ENCODE data around the gene DCT. TPM values are rescaled to one million over a fixed set of nuclear protein-coding genes. Genes with fewer than 3 reads are reported as not detected.

DCT gene
- total and polyA plus RNA-seq, 2 donors (not counting 1 experiment from before 2014, with no cell fraction given) = 0.17 TPM; not detected in 1

GRCh38 chr13:94462670-94463069 is 16.8 kb downstream of the DCT start:
- Histone ChIP-seq H3K27ac (ENCODE audit: insufficient read depth, low read length) (no peak overlapping the region), H3K36me3 (ENCODE audit: control insufficient read depth, insufficient read depth, low read length) (no peaks in the 10 kb centered on the region), H3K9me3 (ENCODE audit: control insufficient read depth, insufficient read depth, low read depth, low read length) (no peaks in the 10 kb centered on the region), H3K4me3 (replicated peaks in 1 of 4; ENCODE audit: control extremely low read depth in 1 of 4, insufficient read depth in 1 of 4, low read depth in 3 of 4, low read length in 4 of 4) (no peak overlapping the region), H3K4me2 (ENCODE audit: extremely low read depth, insufficient read depth, low read length) (no peak overlapping the region), H3K4me1 (ENCODE audit: control insufficient read depth, extremely low read depth, insufficient read depth, low read length) (no peaks in the 10 kb centered on the region), H3K9ac (ENCODE audit: insufficient read depth, low read length) (no peak overlapping the region), H3K27me3 (ENCODE audit: control insufficient read depth, insufficient read depth, low read length) (no peaks in the 10 kb centered on the region), H3K79me2 (ENCODE audit: control insufficient read depth, insufficient read depth, low read length) (no peaks in the 10 kb centered on the region), H2AFZ (ENCODE audit: low read length) (no peak overlapping the region), H4K20me1 (ENCODE audit: control insufficient read depth, extremely low read depth, insufficient read depth, low read length) (no peaks in the 10 kb centered on the region)
- TF ChIP-seq EZH2 (IDR thresholded peaks at IDR 0.05; ENCODE audit: low read length, missing control alignments) = no peak
- TF ChIP-seq CTCF (conservative IDR thresholded peaks at IDR 0.05 in 1 of 2, IDR thresholded peaks at IDR 0.05 in 1 of 2; ENCODE audit: low read depth in 1 of 2, low read length in 2 of 2) = no peak
- no peak for DNase-seq (ENCODE audit: low read depth in 2 of 2)

- Histone ChIP-seq H3K27ac (ENCODE audit: insufficient read depth, low read length) (no peak overlapping the region), H3K4me2 (ENCODE audit: extremely low read depth, insufficient read depth, low read length) (no peak overlapping the region), H3K27me3 (ENCODE audit: control insufficient read depth, insufficient read depth, low read length) (no peaks in the 10 kb centered on the region), H3K9ac (ENCODE audit: insufficient read depth, low read length) (no peak overlapping the region), H2AFZ (ENCODE audit: low read length) (no peak overlapping the region), H4K20me1 (ENCODE audit: control insufficient read depth, extremely low read depth, insufficient read depth, low read length) (no peaks in the 10 kb centered on the region), H3K79me2 (ENCODE audit: control insufficient read depth, insufficient read depth, low read length) (no peaks in the 10 kb centered on the region), H3K4me1 (ENCODE audit: control insufficient read depth, extremely low read depth, insufficient read depth, low read length) (no peaks in the 10 kb centered on the region), H3K9me3 (ENCODE audit: control insufficient read depth, insufficient read depth, low read depth, low read length) (no peaks in the 10 kb centered on the region), H3K4me3 (replicated peaks in 1 of 4; ENCODE audit: control extremely low read depth in 1 of 4, insufficient read depth in 1 of 4, low read depth in 3 of 4, low read length in 4 of 4) (no peak overlapping the region), H3K36me3 (ENCODE audit: control insufficient read depth, insufficient read depth, low read length) (no peaks in the 10 kb centered on the region)
- no peak for DNase-seq (ENCODE audit: low read depth in 2 of 2)
- TF ChIP-seq CTCF (conservative IDR thresholded peaks at IDR 0.05 in 1 of 2, IDR thresholded peaks at IDR 0.05 in 1 of 2; ENCODE audit: low read depth in 1 of 2, low read length in 2 of 2) = no peak
- no peak for TF ChIP-seq EZH2 (IDR thresholded peaks at IDR 0.05; ENCODE audit: low read length, missing control alignments)
These were observed 20.4 kb downstream of the DCT start for GRCh38 chr13:94459116-94459515.

- Histone ChIP-seq H2AFZ (ENCODE audit: low read length) (no peak overlapping the region), H3K79me2 (ENCODE audit: control insufficient read depth, insufficient read depth, low read length) (no peaks in the 10 kb centered on the region), H3K27me3 (ENCODE audit: control insufficient read depth, insufficient read depth, low read length) (no peaks in the 10 kb centered on the region), H3K9me3 (ENCODE audit: control insufficient read depth, insufficient read depth, low read depth, low read length) (no peaks in the 10 kb centered on the region), H3K27ac (ENCODE audit: insufficient read depth, low read length) (no peak overlapping the region), H3K9ac (ENCODE audit: insufficient read depth, low read length) (no peak overlapping the region), H3K36me3 (ENCODE audit: control insufficient read depth, insufficient read depth, low read length) (no peaks in the 10 kb centered on the region), H3K4me3 (replicated peaks in 1 of 4; ENCODE audit: control extremely low read depth in 1 of 4, insufficient read depth in 1 of 4, low read depth in 3 of 4, low read length in 4 of 4) (no peak overlapping the region), H3K4me1 (ENCODE audit: control insufficient read depth, extremely low read depth, insufficient read depth, low read length) (no peaks in the 10 kb centered on the region), H4K20me1 (ENCODE audit: control insufficient read depth, extremely low read depth, insufficient read depth, low read length) (no peaks in the 10 kb centered on the region), H3K4me2 (ENCODE audit: extremely low read depth, insufficient read depth, low read length) (no peak overlapping the region)
- DNase-seq (ENCODE audit: low read depth in 2 of 2) = no peak
- TF ChIP-seq EZH2 (IDR thresholded peaks at IDR 0.05; ENCODE audit: low read length, missing control alignments) (no peak), CTCF (conservative IDR thresholded peaks at IDR 0.05 in 1 of 2, IDR thresholded peaks at IDR 0.05 in 1 of 2; ENCODE audit: low read depth in 1 of 2, low read length in 2 of 2) (no peak)
These were observed 24.1 kb downstream of the DCT start for GRCh38 chr13:94455414-94455813.
